Prostate gland (tissue), 2 donors: ENCODE data around the gene VPS45.

Experiments used
- POLR2A ChIP-seq: fragments of 450-650 bp; IDR thresholded peaks from one replicate; pipeline ENCODE4 v1.6.1; 2016; ENCODE audit warnings: antibody characterized with exemption, mild to moderate bottlenecking
- TF ChIP-seq, protein P1 (sequence below), 4 experiments: fragments of 200-600 bp in 2 of 4; fragments of 450-650 bp in 2 of 4; sonication (generic) in 2 of 4; IDR thresholded peaks; 1 replicate in 3 of 4; 2 replicates in 1 of 4; pipeline ENCODE4 v1.5.1; 2016 to 2019; ENCODE audit warnings: antibody characterized with exemption in 4 of 4, mild to moderate bottlenecking in 2 of 4, moderate library complexity in 2 of 4

DNA sequence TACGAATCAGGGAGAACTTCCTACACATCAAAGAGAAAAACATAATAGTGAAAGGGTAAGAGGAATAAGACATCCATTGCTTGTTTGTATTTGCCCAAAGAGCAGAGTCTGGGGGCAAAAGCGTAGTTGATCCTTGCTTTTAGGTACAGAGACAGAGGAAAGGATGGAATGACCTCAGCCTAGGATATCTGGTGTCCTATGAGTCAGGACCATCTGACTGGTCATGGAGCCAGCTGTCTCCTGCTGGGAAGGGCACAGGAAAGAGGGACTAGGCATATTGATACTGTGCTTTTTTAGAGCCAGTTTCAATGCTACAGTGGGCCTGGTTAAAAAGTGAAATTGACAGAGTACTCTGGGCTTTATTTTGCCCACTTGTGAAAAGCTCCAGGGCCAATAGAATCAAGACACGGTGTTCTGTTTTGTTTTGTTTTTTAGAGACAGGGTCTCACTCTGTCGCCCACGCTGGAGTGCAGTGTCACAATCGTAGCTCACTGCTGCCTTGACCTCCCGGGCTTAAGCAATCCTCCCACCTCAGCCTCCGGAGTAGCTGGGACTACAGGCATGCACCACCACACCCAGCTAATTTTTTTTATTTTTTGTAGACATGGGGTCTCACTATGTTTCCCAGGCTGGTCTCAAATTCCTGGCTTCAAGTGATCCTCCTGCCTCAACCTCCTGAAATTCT lies 85.3 kb downstream of the VPS45 start:
- TF ChIP-seq, protein P1, sequence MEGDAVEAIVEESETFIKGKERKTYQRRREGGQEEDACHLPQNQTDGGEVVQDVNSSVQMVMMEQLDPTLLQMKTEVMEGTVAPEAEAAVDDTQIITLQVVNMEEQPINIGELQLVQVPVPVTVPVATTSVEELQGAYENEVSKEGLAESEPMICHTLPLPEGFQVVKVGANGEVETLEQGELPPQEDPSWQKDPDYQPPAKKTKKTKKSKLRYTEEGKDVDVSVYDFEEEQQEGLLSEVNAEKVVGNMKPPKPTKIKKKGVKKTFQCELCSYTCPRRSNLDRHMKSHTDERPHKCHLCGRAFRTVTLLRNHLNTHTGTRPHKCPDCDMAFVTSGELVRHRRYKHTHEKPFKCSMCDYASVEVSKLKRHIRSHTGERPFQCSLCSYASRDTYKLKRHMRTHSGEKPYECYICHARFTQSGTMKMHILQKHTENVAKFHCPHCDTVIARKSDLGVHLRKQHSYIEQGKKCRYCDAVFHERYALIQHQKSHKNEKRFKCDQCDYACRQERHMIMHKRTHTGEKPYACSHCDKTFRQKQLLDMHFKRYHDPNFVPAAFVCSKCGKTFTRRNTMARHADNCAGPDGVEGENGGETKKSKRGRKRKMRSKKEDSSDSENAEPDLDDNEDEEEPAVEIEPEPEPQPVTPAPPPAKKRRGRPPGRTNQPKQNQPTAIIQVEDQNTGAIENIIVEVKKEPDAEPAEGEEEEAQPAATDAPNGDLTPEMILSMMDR (IDR thresholded peaks at IDR 0.05), result no peak
- no peak for TF ChIP-seq POLR2A
